ENCODE data around the gene MLIP. TPM values are rescaled to one million over a fixed set of nuclear protein-coding genes. Genes with fewer than 3 reads are reported as not detected.

Gene MLIP
- total and polyA plus RNA-seq, 2 of the 13 experiments (the other 11 are each of a cell fraction or from before 2014, with no cell fraction given): 0.08 to 0.33 TPM

DNA sequence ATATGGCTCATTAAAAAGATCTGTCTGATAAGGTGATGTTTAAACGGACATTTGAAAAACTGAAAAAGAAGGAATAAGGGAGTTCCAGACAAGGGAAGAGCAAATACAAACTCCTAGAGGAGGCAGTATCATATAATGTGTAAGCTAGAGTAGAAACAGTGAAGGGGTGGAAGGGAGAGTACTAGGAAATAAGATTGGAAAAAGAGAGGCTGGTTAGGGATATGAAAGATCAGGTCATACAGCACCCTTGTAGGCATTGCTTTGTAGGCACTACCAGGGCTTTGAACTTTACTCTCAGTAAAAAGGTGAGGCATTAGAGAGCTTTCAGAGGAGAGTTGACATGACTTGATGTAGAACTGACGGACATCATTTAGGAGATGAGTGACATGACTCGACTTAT is 85.7 kb downstream of the MLIP start:
- Histone ChIP-seq H4K20me1 (ENCODE audit: insufficient read depth, low read length) (no peaks in the 10 kb centered on the region), H3K4me1 (ENCODE audit: insufficient read depth, low read length) (peaks cover 8% of the 10 kb centered on the region; the same call in 1 of the 2 replicates), H3K79me2 (ENCODE audit: insufficient read depth, low read length) (no peaks in the 10 kb centered on the region), H3K9ac (ENCODE audit: insufficient read depth, low read depth, low read length) (no peak overlapping the region), H3K27ac (ENCODE audit: extremely low read length, insufficient read depth, low read length) (no peak overlapping the region), H3K36me3 (replicated peaks in 1 of 2; ENCODE audit: control insufficient read depth in 1 of 2, insufficient read depth in 2 of 2, low read length in 2 of 2) (no peaks in the 10 kb centered on the region), H3K27me3 (ENCODE audit: control insufficient read depth in 1 of 2, insufficient read depth in 2 of 2, low read length in 2 of 2) (no peaks in the 10 kb centered on the region), H3K4me2 (ENCODE audit: low read depth, low read length) (no peak overlapping the region), H3K9me3 (ENCODE audit: low read length) (no peaks in the 10 kb centered on the region), H2AFZ (ENCODE audit: low read length) (no peak overlapping the region), H3K4me3 (replicated peaks in 1 of 3; ENCODE audit: insufficient read depth in 1 of 3, low read depth in 2 of 3, low read length in 3 of 3) (no peak overlapping the region)
- intact Hi-C loops (cut with micrococcal nuclease; ENCODE audit: unreplicated experiment): loop anchor here (1.0 kb wide), 1 partner anchor 8 kb away; no protein-coding TSS in a partner anchor
- ATAC-seq (no peak), DNase-seq (ENCODE audit: low spot score) (no peak), FAIRE-seq (no peak)
- in situ Hi-C loops (cut with HindIII; ENCODE audit: extremely low pct_ligation_motif_present, low pct_unique_long_range_greater_than_20kb): no loop called here
- POLR2A ChIA-PET: no interaction called here
- BruUV-seq (replicated peaks): no TSS peak
- CTCF ChIA-PET (ENCODE audit: low intra/inter-chr PET ratio, low total read pairs): no interaction called here
- whole genome bisulfite sequencing (ENCODE audit: low lambda C conversion rate): 16% methylated on average over 3 of the region's 3 CpGs
- TF ChIP-seq HOXA9 (CRISPR knock-in tag; IDR thresholded peaks at IDR 0.05; ENCODE audit: borderline replicate concordance) (no peak), ZNF101 (CRISPR knock-in tag; IDR thresholded peaks at IDR 0.05; ENCODE audit: borderline replicate concordance, low read depth) (no peak), SMAD3 (CRISPR knock-in tag; IDR thresholded peaks at IDR 0.05) (no peak), CBFB (CRISPR knock-in tag; IDR thresholded peaks at IDR 0.05) (no peak), ZNF354B (CRISPR knock-in tag; IDR thresholded peaks at IDR 0.05) (no peak), ZNF543 (CRISPR knock-in tag; IDR thresholded peaks at IDR 0.05) (no peak), ISL2 (CRISPR knock-in tag; IDR thresholded peaks at IDR 0.05) (no peak), ZNF484 (CRISPR knock-in tag; IDR thresholded peaks at IDR 0.05; ENCODE audit: borderline replicate concordance, low read depth) (no peak), NFKB2 (CRISPR knock-in tag; IDR thresholded peaks at IDR 0.05; ENCODE audit: borderline replicate concordance) (no peak), NR2F6 (IDR thresholded peaks at IDR 0.05) (no peak), NR2F6 (CRISPR knock-in tag; IDR thresholded peaks at IDR 0.05) (no peak)
- TF ChIP-seq, protein P1, sequence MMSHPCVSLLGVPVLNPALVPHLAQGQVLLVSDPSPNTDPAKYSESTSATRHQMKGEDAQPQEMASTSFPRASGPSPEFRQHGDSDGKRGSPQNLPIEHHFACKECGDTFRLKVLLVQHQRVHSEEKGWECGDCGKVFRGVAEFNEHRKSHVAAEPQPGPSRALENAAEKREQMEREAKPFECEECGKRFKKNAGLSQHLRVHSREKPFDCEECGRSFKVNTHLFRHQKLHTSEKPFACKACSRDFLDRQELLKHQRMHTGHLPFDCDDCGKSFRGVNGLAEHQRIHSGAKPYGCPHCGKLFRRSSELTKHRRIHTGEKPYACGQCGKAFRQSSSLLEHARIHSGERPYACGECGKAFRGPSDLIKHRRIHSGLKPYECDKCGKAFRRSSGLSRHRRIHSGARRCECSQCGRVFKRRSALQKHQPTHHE (CRISPR knock-in tag; IDR thresholded peaks at IDR 0.05; ENCODE audit: borderline replicate concordance): no peak
- TF ChIP-seq, protein P2, sequence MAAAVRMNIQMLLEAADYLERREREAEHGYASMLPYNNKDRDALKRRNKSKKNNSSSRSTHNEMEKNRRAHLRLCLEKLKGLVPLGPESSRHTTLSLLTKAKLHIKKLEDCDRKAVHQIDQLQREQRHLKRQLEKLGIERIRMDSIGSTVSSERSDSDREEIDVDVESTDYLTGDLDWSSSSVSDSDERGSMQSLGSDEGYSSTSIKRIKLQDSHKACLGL (CRISPR knock-in tag; IDR thresholded peaks at IDR 0.05): no peak
- TF ChIP-seq, protein P3, sequence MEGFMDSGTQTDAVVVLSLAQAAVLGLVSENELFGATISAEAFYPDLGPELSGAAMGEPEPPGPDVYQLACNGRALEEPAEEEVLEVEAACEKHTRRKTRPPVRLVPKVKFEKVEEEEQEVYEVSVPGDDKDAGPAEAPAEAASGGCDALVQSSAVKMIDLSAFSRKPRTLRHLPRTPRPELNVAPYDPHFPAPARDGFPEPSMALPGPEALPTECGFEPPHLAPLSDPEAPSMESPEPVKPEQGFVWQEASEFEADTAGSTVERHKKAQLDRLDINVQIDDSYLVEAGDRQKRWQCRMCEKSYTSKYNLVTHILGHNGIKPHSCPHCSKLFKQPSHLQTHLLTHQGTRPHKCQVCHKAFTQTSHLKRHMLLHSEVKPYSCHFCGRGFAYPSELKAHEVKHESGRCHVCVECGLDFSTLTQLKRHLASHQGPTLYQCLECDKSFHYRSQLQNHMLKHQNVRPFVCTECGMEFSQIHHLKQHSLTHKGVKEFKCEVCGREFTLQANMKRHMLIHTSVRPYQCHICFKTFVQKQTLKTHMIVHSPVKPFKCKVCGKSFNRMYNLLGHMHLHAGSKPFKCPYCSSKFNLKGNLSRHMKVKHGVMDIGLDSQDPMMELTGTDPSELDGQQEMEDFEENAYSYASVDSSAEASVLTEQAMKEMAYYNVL (CRISPR knock-in tag; IDR thresholded peaks at IDR 0.05; ENCODE audit: borderline replicate concordance): no peak
